SIG-M5 (cell line): ENCODE results near the gene FAM200A.
"Not testable (repeated sequence)": the region's sequence is repeated elsewhere in the genome, so short reads cannot be mapped to it uniquely, and the experiment has no call there.

Experiments
- DNase-seq: peaks from one replicate; lab custom pipeline; 2025; lab: John Stamatoyannopoulos, UW

FAM200A gene

DNA sequence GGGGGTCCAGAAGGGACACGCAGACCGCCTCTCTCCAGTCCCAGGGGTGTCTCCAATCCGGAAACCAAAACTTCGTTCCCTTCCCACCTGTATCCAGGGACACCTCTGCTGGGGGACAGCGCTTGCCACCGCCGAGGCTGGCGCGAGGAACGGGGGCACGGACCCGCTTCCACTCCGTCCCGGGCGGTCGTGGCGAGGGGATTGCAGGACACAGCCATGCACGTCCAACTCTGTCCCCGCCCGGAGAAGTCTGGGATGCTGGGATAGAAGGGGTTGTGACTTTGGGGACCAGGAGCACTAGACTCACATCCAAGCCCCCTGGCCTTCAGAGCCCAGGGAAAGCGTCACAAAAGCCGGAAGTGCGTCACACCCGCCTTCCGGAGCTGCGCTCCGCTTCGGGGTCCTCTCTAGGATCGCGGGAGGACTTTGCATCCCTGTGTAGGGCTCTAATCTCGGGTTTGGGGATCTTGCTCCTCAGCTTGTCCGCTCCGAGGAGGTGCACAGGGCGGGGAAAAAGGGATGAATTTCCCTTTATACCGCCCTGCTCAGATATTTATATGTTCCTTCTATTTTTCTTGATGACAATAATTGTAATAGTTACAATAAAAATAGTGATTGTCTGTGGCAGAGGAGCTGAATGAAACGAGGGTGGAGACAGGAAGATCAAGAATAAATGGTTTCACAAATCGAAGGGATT is at the start of gene FAM200A:
Gene FAM200A, minus strand, starts transcription at position 348 of the 697 bp plus-strand sequence. CDS start 3,707 bp downstream, outside the sequence.
- peak; percentile 15 for DNase-seq

DNA sequence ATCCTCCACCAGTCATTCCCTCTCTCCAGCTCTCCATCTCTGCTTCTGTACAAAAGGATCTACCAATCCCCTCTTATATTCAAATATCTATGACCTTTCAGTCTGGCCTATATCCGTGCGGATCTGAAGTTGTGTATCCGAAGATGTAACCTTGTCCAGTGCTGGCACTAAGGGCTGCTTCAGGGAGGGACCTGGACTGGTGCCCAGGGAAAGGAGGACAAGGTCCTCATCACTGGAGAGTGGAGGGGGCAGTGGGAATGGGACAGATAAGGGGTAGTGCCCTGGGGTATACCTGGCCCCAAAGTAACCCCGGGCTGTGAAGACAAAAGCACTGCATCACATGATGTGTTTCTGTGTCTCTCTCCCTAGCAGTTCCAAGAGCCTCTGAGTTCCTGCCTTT is 47.9 kb upstream of the FAM200A start:
- DNase-seq = no peak

DNA sequence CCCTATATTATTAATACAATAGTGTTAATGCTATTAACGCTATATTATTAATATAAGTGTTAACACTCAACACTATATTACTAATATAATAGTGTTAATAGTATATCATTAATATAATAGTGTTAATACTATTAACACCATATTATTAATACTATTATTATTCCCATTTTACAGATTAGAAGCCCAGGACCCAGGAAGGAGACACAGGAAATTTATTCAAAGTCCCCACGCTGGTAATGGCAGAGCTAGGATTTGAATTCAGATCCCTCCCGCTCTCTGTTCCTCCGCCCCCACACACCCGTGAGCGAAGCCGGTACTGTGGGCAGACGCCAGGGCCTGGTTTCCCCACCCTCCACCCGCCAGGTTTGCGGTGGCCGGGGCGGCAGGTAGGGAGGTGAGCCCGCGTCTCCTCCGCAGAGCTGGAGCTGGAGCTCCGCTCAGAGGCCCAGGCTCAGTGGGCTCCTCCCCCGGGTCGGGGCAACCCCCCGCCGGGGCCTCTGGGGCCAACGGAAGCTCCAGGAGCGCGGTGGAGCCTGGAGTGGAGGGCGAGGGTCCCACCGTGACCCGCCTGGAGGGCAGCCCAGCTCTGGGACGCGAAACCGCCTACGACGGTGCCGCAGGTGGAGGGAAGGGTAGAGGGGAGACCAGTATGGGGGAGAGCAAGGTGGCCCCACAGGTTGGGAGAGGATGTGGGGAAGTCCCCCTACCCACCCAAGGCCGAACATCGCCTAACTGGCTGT is 46.0 kb upstream of the FAM200A start, which contains the start of gene TMEM225B:
Gene TMEM225B, plus strand, starts transcription at position 506 of the 740 bp plus-strand sequence. CDS start 6,122 bp downstream, outside the sequence.
- no peak for DNase-seq

DNA sequence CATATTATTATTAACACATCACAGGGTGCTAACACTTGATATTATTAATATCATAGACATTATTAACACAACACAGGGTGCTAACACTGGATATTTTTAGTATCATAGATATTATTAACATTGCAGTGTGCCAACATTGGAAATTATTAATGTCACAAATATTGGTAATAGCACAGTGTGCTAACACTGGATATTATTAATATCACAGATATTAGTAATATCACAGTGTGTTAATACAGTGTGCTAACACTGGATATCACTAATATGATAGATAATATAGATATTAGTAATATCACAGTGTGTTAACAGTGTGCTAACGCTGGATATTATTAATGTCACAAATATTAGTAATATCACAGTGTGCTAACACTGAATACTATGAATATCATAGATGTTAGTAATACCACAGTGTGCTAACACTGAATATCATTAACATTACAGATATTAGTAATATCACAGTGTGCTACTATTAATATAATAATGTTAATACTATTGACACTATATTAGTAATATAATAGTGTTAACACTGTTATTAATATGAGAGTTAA is 44.6 kb upstream of the FAM200A start:
- no peak for DNase-seq

DNA sequence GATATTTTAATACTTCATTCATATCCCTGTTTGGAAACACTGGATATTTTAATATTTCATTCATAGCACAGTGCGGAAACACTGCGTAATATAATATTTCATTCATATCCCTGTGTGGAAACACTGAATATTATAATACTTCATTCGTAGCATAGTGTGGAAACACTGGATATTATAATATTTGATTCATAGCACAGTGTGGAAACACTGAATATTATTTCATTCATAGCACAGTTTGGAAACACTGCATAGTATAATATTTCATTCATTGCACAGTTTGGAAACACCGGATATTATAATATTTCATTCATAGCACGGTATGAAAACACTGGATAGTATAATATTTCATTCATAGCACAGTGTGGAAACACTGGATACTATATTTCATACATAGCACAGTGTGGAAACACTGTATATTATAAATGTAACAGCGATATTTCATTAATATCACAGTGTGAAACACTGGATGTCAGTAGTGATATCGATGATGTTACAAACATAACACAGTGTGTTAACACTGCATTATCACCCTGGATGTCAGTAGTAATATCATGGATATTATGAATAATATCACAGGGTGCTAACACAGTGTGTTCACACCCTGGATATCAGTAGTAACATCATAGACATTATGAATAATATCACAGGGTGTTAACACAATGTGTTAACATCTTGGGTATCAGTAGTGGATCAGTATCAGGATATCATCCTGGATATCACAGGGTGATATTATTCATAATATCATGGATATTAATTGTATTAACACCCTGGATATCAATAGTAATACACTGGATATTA is 43.2 kb upstream of the FAM200A start:
- DNase-seq = no peak

DNA sequence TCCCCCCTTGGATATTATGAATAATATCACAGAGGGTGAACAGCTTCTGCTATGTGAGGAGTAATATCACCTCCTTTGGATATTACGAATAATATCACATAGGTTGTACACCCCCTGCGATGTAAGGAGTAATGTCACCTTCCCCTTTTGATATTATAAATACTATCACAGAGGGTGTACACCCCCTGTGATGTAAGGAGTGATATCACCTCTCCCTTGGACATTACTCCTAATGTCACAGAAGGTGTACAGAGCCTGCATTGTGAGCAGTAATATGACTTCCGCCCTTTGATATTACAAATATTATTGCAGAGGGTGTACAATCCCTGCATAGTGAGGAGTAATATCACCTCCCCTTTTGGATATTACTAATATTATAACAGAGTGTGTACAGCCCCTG is 37.0 kb upstream of the FAM200A start:
- DNase-seq = no peak

DNA sequence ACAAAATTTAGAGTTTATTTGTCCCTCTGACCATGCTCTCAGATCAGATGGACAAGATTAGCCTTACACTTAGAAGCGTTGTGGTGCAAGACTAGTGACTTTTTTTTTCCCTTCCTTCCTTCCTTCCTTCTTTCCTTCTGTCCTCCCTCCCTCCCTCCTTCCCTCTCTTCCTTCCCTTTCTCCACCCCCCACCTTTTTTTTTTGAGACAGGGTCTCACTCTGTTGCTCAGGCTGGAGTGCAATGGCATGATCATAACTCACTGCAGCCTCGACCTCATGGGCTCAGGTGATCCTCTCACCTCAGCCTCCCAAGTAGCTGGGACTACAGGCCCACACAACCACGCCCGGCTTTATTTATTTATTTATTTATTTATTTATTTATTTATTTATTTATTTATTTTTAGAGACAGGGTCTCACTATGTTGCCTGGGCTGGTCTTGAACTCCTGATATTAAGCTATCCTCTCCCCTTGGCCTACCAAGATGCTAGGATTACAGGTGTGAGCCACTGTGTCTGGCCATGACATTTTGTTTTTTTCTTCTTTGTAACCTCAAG is 28.9 kb upstream of the FAM200A start:
- not testable (repeated sequence) for DNase-seq

DNA sequence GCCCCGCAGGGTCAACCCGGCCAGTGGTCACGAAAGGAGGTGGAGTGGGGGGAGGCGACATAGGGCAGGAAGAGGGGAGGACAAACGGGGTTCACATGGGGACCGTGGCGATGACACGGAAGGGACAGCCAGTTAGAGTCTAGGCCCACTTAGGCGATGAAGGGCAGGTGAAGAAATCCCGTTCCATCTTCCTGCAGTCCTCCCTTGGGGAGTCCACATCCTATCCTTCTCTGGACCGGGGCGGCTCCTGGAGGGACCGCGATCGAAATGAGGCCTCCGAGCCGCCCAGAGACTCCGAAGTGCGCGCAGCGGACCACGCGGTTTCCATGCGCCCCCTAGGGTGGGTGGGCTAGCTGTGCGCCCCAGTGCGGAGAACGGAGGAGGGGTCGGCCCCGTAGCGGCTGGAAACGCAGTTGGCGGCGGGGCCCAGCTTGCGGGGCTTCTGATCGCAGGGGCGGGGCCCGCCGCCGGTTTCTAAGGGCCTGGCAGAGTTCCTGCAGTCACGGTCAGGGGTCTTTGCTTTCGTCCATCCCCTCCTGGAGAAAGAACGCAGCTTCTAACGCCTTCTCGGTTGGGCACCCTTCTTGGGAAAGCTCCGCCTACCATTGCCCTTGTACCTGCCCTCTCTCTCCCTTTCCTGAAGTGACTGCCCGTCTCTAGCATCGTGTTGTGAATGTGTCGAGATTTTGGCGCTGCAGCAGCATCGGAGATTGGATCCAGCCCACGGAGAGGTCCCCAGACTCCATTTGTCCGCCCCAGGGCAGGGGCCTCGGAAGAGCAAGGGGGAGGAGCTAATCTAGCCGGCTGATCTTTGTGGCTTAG is 28.3 kb upstream of the FAM200A start:
- DNase-seq = no peak

DNA sequence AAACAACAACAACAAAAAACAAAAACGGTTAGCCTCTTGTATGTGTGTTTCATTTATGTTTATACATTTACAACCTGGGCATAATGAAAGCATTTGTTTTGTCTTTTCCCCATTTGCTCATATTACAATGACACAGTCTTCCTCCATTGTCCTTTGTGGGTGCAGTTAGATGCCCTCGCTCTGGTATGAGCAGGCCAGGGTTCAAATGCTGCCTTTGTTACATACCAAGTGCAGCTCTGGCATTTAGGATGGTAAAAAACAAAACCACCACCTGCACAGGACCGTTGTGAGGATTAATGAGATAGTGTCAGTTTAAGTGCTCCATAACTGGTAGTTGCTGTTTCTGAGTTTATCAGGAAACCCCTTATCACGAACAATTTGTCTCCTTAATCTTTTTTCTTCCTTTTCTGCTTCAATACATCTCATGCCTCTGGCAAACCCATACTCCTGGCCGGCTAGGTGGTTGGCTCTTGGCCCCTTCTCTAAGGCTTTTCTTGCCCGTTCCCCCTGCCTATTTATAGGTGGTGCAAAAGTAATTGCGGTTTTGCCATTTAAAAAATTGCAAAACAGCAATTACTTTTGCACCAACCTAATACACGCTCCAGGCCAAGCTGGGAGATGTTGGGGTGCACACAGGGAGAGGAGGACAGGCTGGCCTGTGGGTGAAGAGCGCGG is 27.5 kb upstream of the FAM200A start:
- no peak for DNase-seq

DNA sequence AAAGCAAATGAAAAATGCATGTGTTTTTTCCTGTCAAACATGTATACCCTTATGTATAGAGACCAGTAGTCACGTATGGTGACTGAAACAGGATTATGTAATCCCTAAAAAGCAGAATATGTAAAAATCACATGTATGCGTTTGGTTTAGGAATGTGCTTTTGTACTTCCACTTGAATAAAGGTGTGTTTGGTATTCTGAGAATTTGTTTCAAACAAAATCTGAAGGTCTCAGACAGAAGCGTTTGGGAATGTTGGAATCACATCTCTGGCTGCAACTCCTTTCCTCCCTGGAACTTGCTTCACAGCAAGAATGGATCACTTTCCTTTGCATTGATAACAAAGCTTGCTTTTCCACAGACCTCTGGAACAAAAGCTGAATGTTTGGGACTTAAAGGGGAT is 24.3 kb upstream of the FAM200A start:
- DNase-seq = no peak

DNA sequence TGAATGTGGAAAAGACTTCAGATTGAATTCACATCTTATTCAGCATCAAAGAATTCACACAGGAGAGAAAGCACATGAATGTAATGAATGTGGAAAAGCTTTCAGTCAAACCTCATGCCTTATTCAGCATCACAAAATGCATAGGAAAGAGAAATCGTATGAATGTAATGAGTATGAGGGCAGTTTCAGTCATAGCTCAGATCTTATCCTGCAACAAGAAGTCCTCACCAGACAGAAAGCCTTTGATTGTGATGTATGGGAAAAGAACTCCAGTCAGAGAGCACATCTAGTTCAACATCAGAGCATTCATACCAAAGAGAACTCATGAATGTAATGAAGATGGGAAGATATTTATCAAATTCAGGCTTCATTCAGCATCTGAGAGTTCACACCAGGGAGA is 21.3 kb upstream of the FAM200A start:
- DNase-seq = no peak

DNA sequence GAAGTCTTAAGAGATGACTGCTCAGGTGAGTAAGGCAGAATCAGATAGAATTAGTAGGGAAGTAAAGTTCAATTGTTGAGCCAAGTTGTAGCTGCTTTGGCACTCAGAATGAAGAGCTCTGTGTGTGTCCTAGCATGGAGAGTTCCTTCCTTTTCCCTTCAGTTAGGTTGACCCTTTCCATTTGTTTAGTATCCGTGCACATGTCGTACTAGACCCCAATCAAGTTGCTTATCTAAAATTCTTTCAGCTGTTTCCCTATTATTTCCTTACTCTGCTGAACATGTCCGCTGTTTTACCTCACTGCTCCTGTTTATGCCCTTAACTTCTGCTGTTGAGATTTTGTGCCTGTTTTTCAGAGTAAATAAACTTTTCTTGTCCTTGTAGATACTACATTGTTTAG is 19.9 kb upstream of the FAM200A start:
- no peak for DNase-seq

DNA sequence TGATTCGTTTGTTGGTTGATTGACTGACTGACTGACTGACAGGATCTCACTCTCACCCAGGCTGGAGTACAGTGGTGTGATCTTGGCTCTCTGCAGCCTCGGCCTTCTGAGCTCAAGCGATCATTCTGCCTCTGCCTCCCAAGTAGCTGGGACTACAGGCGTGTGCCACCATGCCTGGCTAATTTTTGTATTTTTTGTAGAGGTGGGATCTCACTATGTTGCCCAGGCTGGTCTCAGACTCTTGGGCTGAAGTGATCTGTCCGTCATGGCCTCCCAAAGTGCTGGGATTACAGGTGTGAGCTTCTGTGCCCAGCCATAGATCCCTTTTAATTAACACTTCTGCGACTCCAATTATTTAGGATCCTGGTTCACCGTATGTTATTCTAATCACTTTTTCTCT is 16.9 kb upstream of the FAM200A start:
- not testable (repeated sequence) for DNase-seq

DNA sequence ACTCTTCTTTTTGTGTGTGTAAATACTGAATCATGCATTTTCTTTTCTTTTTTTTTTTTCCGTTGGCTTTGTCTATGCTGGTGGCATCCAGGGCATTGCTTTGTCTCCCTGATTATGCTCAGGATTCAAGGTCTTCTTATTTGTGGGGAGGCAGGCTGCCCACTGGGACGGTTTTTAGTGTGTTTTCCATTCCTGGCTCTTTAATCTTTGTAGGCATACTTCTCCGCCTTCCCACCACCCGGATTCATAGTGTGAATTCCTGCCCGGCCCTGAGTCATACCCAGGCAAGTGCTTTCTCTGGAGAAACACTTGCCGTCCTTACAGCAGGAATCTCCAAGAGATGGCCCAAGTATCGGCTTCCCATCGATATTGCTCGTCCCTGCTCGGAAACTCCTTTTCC is 11.7 kb upstream of the FAM200A start:
- no peak for DNase-seq

DNA sequence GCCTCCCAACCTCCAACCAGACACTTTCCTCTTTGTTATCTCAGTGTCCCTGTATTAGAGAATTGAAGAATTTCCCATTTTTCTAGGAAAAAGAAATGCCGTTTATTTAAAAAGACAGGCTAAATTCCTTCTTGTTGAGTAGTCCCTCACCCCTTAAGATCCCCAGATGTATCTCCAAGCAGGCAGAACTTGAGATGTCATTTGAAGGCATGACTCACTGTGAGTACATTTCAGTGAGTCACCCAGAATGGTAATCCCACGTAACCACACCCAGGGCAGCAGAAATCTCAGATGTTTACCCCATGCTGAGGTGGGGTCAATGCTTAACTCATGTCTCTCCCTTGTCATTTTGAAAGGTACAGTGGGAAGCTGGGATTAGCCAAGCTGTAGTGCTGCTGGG is 10.9 kb upstream of the FAM200A start:
- DNase-seq = no peak

DNA sequence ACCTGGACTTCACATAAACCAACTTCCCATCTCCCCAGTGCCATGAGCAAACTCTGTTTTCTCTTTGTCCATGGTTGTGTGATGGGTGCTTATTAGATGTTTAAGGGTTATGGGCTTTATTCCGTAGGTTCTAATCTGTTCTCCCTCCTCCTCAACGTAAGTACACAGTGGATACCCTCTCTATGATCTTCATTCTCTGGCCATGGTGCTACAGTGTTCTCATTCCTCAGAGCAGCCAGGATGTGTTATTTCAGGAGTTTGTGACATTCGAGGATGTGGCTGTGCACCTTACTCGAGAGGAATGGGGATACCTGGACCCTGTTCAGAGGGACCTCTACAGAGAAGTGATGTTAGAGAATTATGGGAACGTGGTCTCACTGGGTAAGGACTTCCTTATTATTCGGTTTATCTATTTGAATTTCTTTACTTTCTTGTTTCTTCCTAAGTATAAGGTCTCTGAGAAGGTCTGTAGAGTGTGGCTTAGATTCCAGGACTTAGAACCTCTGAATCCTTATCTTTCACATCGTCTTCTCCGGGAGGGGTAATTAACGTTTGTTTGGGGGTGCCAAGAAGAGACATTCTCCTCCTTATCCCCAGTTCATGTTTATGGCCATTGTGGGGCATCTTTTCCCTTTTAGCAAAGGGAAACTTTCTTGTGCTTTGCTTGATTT is 10.3 kb upstream of the FAM200A start:
- no peak for DNase-seq

DNA sequence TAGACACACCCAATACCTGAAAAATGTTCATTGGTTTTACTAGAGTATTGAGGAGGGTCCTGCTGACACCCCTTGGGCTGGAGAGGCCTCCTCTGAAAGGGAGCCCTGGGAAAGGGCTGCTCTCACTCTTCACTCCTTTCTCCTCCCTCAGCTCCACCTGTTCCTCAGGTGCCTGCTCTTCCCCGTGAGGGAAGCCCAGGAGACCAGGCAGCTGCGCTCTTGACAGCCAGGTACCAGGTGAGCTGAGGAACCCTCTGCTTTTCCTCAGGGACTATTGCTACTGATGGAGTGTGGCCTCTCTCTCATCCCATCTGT is 9.8 kb upstream of the FAM200A start:
- DNase-seq = no peak

DNA sequence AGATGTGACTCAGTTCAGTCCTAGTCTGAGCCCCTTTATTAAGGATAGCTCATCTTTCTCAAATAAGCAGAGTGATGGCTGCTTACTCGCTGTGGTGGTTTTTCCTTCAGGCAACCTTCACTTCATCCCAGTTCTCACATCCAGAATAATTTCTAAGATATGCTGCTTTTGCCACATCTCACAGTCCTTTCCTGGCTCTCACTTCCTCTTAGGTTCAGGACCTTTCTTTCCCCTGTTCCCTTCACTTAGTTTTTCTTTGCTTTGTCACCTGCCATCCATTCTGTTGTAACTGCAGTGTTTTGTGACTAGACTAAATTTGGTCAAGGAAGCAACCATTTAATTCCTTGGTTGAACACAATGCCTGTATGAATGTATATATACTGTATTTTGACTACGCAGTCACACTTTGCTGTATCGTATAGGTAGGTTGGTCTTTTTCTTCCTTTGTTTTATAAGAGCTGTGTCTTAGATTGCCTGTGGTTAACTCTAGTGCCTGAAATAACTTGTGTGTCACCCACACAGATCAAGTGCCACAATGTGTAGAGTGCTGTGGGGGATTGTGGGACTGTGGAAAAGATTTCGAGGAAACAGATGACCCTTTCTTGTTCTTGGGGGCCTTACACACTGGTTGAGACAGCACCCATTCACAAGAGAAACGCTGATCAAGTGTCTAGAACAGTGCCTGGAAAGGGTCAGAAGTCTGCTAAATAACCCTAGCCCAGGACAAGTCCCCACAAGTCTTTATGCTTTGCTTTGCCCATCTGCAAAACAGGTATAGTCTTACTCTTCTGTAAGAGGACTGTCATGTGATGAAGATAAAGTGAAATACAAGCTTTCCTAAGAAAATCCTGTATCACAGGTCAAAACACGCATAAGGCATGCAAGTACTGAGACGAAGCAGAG is 9.2 kb upstream of the FAM200A start:
- DNase-seq = no peak
